Measurements from ENCODE around the gene MT1E.

DNA sequence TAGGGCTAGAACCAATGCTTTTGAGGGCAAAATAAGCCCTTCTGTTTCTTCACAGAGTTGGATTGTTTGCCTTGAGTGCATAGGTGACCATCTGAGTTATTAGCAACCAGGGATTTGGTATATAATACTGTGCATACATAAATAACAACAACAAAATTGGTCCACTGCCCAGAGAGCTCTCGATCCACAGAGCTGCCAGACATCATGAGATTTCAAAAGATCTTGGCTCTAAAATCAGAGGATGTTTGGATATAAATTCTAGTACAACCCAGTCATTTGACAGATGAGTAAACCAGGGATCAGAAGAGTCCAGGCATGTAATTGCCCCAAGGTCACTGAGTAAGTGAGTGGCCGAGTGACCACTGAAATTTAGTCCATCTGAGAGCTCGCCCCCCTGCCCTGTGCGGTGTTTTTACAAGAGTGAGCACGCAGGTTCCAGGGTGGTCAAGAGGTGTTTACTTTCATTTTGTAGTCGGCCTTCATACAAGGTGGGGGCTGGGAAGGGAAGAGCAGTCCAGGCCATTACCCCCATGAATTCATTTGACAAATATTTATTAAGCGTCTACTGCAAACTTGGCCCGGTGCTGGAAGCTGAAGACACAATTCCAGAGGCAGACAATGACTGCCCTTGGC lies 19.0 kb upstream of the MT1E start:
- TF ChIP-seq CTCF (IDR thresholded peaks at IDR 0.05; ENCODE audit: poor library complexity, severe bottlenecking), result no peak
- TF ChIP-seq EP300 (conservative IDR thresholded peaks at IDR 0.05; ENCODE audit: poor library complexity, severe bottlenecking), result no peak
